ENCODE results near the gene CPNE6. TPM values are rescaled to one million over a fixed set of nuclear protein-coding genes. Genes with fewer than 3 reads are reported as not detected.
A peak's percentile ranks its signal among the peaks of the same experiment; 100 is the strongest.
"Not testable (repeated sequence)": the region's sequence is repeated elsewhere in the genome, so short reads cannot be mapped to it uniquely, and the experiment has no call there.

CPNE6 gene
- total and polyA plus RNA-seq, 2 of the 13 experiments (the other 11 are each of a cell fraction or from before 2014, with no cell fraction given), result not detected

- TF ChIP-seq ARNTL (CRISPR knock-in tag; IDR thresholded peaks at IDR 0.05) (0 out of 2 replicates have a peak, but pooled peaks have one; percentile 37), MED1 (CRISPR knock-in tag; IDR thresholded peaks at IDR 0.05) (peak; percentile 80), PITX1 (CRISPR knock-in tag; IDR thresholded peaks at IDR 0.05) (peak; percentile 50; the same call in 1 of the 2 replicates), ATF5 (CRISPR knock-in tag; IDR thresholded peaks at IDR 0.05; ENCODE audit: low read depth) (0 out of 2 replicates have a peak, but pooled peaks have one; percentile 22), ZNF569 (CRISPR knock-in tag; IDR thresholded peaks at IDR 0.05; ENCODE audit: borderline replicate concordance) (0 out of 2 replicates have a peak, but pooled peaks have one; percentile 81), ZNF605 (CRISPR knock-in tag; IDR thresholded peaks at IDR 0.05) (0 out of 2 replicates have a peak, but pooled peaks have one; percentile 5), GABPA (CRISPR knock-in tag; IDR thresholded peaks at IDR 0.05; ENCODE audit: low read depth) (0 out of 2 replicates have a peak, but pooled peaks have one; percentile 22), ZGPAT (CRISPR knock-in tag; IDR thresholded peaks at IDR 0.05) (peak; percentile 53; the same call in 1 of the 2 replicates), ZNF543 (CRISPR knock-in tag; IDR thresholded peaks at IDR 0.05) (0 out of 2 replicates have a peak, but pooled peaks have one; percentile 29), ZNF609 (CRISPR knock-in tag; IDR thresholded peaks at IDR 0.05; ENCODE audit: borderline replicate concordance) (0 out of 2 replicates have a peak, but pooled peaks have one; percentile 25), RXRB (CRISPR knock-in tag; IDR thresholded peaks at IDR 0.05; ENCODE audit: borderline replicate concordance) (peak; percentile 71; the same call in 1 of the 2 replicates), ZNF513 (CRISPR knock-in tag; conservative IDR thresholded peaks at IDR 0.05) (0 out of 2 replicates have a peak, but pooled peaks have one; percentile 27), IRF2 (CRISPR knock-in tag; IDR thresholded peaks at IDR 0.05) (peak; percentile 25; the same call in 1 of the 2 replicates), NR2F1 (CRISPR knock-in tag; IDR thresholded peaks at IDR 0.05) (0 out of 4 replicates have a peak, but pooled peaks of 1 of the 2 experiments have one; percentile 6), KAT8 (CRISPR knock-in tag; IDR thresholded peaks at IDR 0.05) (peak; percentile 54; the same call in 1 of the 2 replicates), SALL1 (CRISPR knock-in tag; IDR thresholded peaks at IDR 0.05) (0 out of 2 replicates have a peak, but pooled peaks have one; percentile 15), HOXA5 (CRISPR knock-in tag; IDR thresholded peaks at IDR 0.05) (0 out of 2 replicates have a peak, but pooled peaks have one; percentile 49), ZNF766 (CRISPR knock-in tag; IDR thresholded peaks at IDR 0.05; ENCODE audit: borderline replicate concordance) (0 out of 2 replicates have a peak, but pooled peaks have one; percentile 43), ZNF12 (CRISPR knock-in tag; IDR thresholded peaks at IDR 0.05) (peak; percentile 78), ZNF644 (CRISPR knock-in tag; IDR thresholded peaks at IDR 0.05; ENCODE audit: low read depth) (peak; percentile 39; the same call in 1 of the 2 replicates), ETV5 (CRISPR knock-in tag; IDR thresholded peaks at IDR 0.05; ENCODE audit: borderline replicate concordance) (peak; percentile 34; the same call in 1 of the 2 replicates)
- TF ChIP-seq GABPA (IDR thresholded peaks at IDR 0.05; ENCODE audit: low read depth, low read length), result not testable (repeated sequence)
Measured at GRCh38 chr14:24024939-24025418, 46.4 kb upstream of the CPNE6 start (continued).

Data from HepG2 (cell line).